ENCODE results near the gene SIMC1.
A peak's percentile ranks its signal among the peaks of the same experiment; 100 is the strongest.
"Not testable (repeated sequence)": the region's sequence is repeated elsewhere in the genome, so short reads cannot be mapped to it uniquely, and the experiment has no call there.

The SIMC1 gene

GRCh38 chr5:176203086-176203485 lies 35.1 kb upstream of the SIMC1 start:
- in situ Hi-C loops (cut with MboI; ENCODE audit: low pct_unique_long_range_greater_than_20kb, low sequenced_read_pairs) = loop anchor here (25.0 kb wide), 1 partner anchor 1484 kb away; no protein-coding TSS in a partner anchor
- no peak for DNase-seq

- in situ Hi-C loops (cut with MboI; ENCODE audit: low pct_unique_long_range_greater_than_20kb, low sequenced_read_pairs) = loop anchor here (25.0 kb wide), 1 partner anchor 1484 kb away; no protein-coding TSS in a partner anchor
Measured at GRCh38 chr5:176203535-176203934, 34.7 kb upstream of the SIMC1 start.

DNA sequence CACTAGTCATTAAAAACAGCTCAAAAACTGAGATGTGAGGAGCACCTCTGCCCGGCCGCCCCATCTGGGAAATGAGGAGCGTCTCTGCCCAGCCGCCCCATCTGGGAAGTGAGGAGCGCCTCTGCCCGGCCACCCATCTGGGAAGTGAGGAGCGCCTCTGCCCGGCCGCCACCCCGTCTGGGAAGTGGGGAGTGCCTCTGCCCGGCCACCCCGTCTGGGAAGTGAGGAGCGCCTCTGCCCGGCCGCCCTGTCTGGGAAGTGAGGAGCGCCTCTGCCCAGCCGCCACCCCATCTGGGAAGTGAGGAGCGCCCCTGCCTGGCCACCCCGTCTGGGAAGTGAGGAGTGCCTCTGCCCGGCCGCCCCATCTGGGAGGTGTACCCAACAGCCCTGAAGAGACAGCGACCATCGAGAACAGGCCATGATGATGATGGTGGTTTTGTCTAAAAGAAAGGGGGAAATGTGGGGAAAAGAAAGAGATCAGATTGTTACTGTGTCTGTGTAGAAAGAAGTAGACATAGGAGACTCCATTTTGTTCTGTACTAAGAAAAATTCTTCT lies 23.7 kb upstream of the SIMC1 start:
- in situ Hi-C loops (cut with MboI; ENCODE audit: low pct_unique_long_range_greater_than_20kb, low sequenced_read_pairs) = loop anchor here (25.0 kb wide), 1 partner anchor 1473 kb away; no protein-coding TSS in a partner anchor
- DNase-seq = not testable (repeated sequence)

More at GRCh38 chr5:176203535-176203934, 34.7 kb upstream of the SIMC1 start:
- not testable (repeated sequence) for DNase-seq

- not testable (repeated sequence) for DNase-seq
- in situ Hi-C loops (cut with MboI; ENCODE audit: low pct_unique_long_range_greater_than_20kb, low sequenced_read_pairs) = loop anchor here (25.0 kb wide), 1 partner anchor 1471 kb away; no protein-coding TSS in a partner anchor
Measured at GRCh38 chr5:176216393-176216916, 21.8 kb upstream of the SIMC1 start.

DNA sequence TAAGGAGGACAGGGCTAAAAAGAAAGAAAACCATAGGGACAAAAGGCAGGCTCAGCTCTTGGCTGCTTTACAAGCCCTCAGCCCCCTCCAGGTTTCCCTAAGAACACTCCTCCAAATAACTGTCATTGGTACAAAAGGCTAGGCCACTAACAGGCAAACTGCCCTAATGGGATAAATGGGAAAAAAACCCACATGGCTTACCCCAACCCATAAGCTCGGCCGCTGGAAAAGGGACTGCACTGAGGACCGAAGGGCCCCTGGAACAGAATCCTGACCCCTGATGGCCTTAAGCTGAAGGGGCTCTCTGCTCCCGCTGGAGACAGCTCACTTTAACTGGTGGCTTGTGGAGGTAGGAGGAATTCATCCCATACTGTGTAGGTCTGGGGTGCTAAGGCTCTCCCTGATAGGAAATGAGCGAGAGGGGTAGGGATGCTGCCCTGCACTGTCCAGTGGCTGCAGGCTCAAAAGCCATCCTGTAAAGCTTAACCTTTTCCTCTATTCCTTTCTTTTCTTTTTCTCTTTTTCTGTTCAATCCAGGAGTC lies 21.0 kb upstream of the SIMC1 start:
- DNase-seq = not testable (repeated sequence)
- in situ Hi-C loops (cut with MboI; ENCODE audit: low pct_unique_long_range_greater_than_20kb, low sequenced_read_pairs) = loop anchor here (25.0 kb wide), 1 partner anchor 1470 kb away; no protein-coding TSS in a partner anchor

DNA sequence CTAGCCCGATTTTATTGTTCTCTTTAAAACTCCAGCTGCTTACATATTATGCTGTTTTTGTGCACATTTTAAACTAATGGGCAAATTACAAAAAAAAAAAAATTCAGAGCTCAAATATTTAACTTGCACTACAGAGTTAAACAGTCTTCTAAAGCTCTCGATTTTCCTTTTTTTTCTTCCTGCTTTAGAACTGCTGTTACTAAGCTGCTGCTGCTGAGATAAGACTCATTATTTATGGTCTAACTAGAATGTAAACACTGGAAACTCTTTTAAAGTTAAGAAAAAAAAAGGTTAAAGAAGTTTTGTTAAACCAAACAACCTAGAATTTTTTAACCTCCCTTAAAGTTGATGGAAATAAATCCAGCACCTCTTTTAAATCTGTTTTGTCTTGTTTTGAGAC lies 20.5 kb upstream of the SIMC1 start:
- not testable (repeated sequence) for DNase-seq
- in situ Hi-C loops (cut with MboI; ENCODE audit: low pct_unique_long_range_greater_than_20kb, low sequenced_read_pairs) = loop anchor here (25.0 kb wide), 1 partner anchor 1470 kb away; no protein-coding TSS in a partner anchor

DNA sequence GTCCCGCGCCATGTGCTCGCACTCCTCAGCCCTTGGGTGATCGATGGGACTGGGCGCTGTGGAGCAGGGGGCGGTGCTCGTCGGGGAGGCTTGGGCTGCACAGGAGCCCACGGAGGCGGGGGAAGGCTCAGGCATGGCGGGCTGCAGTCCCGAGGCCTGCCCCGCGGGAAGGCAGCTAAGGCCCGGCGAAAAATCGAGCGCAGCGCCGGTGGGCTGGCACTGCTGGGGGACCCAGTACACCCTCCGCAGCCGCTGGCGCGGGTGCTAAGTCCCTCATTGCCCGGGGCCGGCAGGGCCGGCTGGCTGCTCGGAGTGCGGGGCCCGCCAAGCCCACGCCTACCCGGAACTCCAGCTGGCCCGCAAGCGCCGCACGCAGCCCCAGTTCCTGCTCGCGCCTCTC lies 16.2 kb upstream of the SIMC1 start:
- in situ Hi-C loops (cut with MboI; ENCODE audit: low pct_unique_long_range_greater_than_20kb, low sequenced_read_pairs) = loop anchor here (25.0 kb wide), 1 partner anchor 1465 kb away; no protein-coding TSS in a partner anchor
- not testable (repeated sequence) for DNase-seq

- DNase-seq; in situ Hi-C loops (cut with MboI; ENCODE audit: low pct_unique_long_range_greater_than_20kb, low sequenced_read_pairs): not testable (repeated sequence)
Measured at GRCh38 chr5:176228358-176228757, 9.9 kb upstream of the SIMC1 start.

DNA sequence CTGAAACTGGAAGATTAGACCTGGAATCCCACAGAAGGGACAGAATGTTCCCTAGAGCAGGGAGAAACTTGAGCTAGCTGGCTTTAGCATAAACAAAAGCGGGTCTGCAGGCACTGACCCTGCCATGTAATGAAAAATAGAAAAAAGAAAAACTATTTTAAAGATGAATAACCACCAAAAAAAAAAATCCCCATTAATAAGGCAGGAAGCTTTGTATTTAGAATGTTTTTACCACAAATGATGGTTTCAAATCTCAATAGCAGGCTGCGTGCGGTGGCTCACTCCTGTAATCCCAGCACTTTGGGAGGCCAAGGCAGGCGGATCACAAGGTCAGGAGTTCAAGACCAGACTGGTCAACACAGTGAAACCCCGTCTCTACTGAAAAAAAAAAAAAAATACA lies 5.0 kb upstream of the SIMC1 start:
- in situ Hi-C loops (cut with MboI; ENCODE audit: low pct_unique_long_range_greater_than_20kb, low sequenced_read_pairs); DNase-seq: not testable (repeated sequence)

- peak; percentile 51 for DNase-seq
- in situ Hi-C loops (cut with MboI; ENCODE audit: low pct_unique_long_range_greater_than_20kb, low sequenced_read_pairs) = not testable (repeated sequence)
Measured at GRCh38 chr5:176235155-176235554, 3.1 kb upstream of the SIMC1 start.

DNA sequence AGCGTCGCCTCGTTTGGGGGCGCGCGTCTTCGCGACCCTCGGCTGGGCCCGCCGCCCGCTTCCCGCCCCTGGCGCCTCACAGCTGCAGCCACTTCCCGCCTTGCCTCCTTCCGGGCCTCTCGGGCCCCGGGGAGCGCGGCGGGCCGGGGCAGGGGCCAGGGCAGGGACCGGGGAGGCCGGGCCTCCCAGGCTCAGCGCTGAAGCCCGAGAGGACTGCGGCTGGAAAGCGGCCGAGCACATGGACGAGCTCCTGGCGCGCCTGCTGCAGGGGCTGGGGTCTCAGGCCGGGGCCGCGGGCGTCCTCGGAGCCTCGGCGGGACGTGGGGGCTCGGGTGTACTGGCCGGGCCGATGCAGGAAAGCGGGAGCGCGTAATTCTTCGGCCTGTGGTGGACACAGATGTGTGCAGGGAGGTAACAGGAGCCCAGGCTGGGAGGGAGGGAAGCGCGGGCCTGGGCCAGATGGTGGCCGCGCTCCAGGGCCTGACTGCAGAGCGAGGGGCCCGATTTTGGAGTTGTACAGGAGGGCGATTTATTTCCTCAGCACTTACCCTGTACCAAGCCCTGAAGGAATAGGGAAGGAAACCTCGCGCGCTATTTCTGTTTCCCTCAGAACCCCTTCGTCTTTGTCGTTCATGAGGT lies 540 bp downstream of the SIMC1 start:
- DNase-seq; in situ Hi-C loops (cut with MboI; ENCODE audit: low pct_unique_long_range_greater_than_20kb, low sequenced_read_pairs): not testable (repeated sequence)

DNA sequence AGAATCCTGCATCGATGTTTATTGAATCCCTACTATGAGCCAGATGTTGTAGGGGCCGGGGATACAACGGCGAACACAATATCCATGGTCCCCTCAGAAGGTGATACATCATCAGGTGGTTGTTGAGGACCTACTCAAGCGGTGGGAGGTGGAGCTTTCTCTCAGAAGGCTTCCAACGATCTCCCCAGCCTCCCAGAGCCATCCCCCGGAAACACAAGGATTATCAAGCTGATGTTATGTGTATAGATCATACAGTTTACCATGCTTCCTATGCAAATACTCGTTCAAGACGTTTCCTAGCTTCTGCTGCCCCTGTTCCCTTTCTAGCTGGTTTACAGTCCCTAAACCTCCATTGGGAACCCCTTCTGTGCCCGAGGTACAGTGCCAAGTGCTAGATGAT lies 1.1 kb downstream of the SIMC1 start:
- in situ Hi-C loops (cut with MboI; ENCODE audit: low pct_unique_long_range_greater_than_20kb, low sequenced_read_pairs); DNase-seq: not testable (repeated sequence)

DNA sequence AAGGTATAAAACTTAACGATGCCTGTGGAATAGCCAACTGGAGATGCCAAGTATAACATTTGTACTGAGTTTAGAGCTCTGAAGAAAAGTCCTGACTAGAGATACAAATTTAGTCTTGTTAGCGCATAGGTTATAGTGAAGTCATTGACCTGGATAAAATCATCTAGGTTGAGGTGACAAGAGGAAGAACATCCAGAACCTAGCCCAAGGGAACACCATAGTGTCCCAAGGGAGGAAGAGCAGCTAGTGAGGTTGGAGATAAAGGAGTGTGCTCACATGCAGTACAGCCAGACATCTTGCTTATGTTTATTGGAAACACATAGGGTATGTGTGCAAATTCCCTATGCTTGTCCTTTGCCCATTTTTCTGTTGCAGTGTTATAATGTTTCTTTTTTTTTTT lies 6.1 kb downstream of the SIMC1 start:
- in situ Hi-C loops (cut with MboI; ENCODE audit: low pct_unique_long_range_greater_than_20kb, low sequenced_read_pairs); DNase-seq: not testable (repeated sequence)

GRCh38 chr5:176245074-176245473 lies 6.8 kb downstream of the SIMC1 start:
- in situ Hi-C loops (cut with MboI; ENCODE audit: low pct_unique_long_range_greater_than_20kb, low sequenced_read_pairs) = not testable (repeated sequence)

DNA sequence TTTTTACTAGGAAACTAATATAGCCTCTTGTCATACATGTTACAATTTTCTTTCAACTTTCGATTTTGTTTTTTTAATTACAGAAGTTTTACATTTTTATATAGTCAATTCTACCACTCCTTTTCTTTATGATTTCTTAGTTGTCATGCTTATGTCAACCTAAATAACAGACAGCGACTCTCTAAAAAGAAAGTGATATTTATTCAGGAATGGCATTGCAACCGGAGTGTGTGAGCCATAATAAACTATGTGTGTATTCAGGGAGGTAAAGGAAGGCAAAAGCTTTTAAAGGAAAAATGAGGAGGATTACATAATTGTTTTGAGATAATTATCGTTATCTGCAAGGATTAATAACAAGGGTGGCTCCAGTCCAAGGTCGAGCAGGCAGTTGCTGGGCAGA lies 7.3 kb downstream of the SIMC1 start:
- DNase-seq; in situ Hi-C loops (cut with MboI; ENCODE audit: low pct_unique_long_range_greater_than_20kb, low sequenced_read_pairs): not testable (repeated sequence)

More at GRCh38 chr5:176245074-176245473, 6.8 kb downstream of the SIMC1 start:
- not testable (repeated sequence) for DNase-seq

GRCh38 chr5:176250691-176251090 lies 12.5 kb downstream of the SIMC1 start:
- DNase-seq; in situ Hi-C loops (cut with MboI; ENCODE audit: low pct_unique_long_range_greater_than_20kb, low sequenced_read_pairs): not testable (repeated sequence)

DNA sequence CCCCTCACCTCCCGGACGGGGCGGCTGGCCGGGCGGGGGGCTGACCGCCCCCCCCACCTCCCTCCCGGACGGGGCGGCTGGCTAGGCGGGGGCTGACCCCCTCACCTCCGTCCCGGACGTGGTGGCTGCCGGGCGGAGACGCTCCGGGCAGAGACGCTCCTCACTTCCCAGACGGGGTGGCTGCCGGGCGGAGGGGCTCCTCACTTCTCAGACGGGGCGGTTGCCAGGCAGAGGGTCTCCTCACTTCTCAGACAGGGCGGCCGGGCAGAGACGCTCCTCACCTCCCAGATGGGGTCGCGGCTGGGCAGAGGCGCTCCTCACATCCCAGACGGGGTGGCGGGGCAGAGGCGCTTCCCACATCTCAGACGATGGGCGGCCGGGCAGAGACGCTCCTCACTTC lies 13.9 kb downstream of the SIMC1 start:
- in situ Hi-C loops (cut with MboI; ENCODE audit: low pct_unique_long_range_greater_than_20kb, low sequenced_read_pairs); DNase-seq: not testable (repeated sequence)

- in situ Hi-C loops (cut with MboI; ENCODE audit: low pct_unique_long_range_greater_than_20kb, low sequenced_read_pairs); DNase-seq: not testable (repeated sequence)
Measured at GRCh38 chr5:176253370-176254065, 15.3 kb downstream of the SIMC1 start.

GRCh38 chr5:176254066-176254393 lies 15.8 kb downstream of the SIMC1 start:
- DNase-seq; in situ Hi-C loops (cut with MboI; ENCODE audit: low pct_unique_long_range_greater_than_20kb, low sequenced_read_pairs): not testable (repeated sequence)

Measured in KBM-7 (cell line).